CD4-positive, alpha-beta memory T cell (primary cell): Measurements from ENCODE around the gene KSR1. TPM values are rescaled to one million over a fixed set of nuclear protein-coding genes. Genes with fewer than 3 reads are reported as not detected.

Experiments used
- CTCF ChIA-PET: fragments of 350-600 bp; sonication (Branson Sonifier 250); formaldehyde crosslinking; loops from one replicate; lab custom pipeline; 2021; ENCODE audit warnings: inconsistent platforms; ENCODE audit not compliant: partially characterized antibody; lab: Charles Lee
- POLR2A ChIA-PET: fragments of 350-600 bp; sonication (Branson Sonifier 250); formaldehyde crosslinking; loops from one replicate; lab custom pipeline; 2021; ENCODE audit not compliant: partially characterized antibody; lab: Charles Lee
- DNase-seq, 5 donors: peaks; one replicate each; pipeline versions ENCODE4 v3.0.0 to v3.0.0-alpha.2; 2020 to 2022; ENCODE audit warnings: mixed read lengths in 1 of 5
- H3K27ac ChIP-seq: one replicate; pipeline ENCODE4 v1.7.0; 2013; ENCODE audit warnings: low read depth, low read length
- H3K27me3 ChIP-seq: 2 replicates; pipeline ENCODE4 v1.7.0; 2013; ENCODE audit warnings: mild to moderate bottlenecking, low read length, moderate library complexity; ENCODE audit not compliant: insufficient read depth
- H3K36me3 ChIP-seq: 2 replicates; pipeline ENCODE4 v1.7.0; 2013; ENCODE audit warnings: mild to moderate bottlenecking, low read length, moderate library complexity; ENCODE audit not compliant: insufficient read depth
- H3K4me1 ChIP-seq: 2 replicates; pipeline ENCODE4 v1.7.0; 2013; ENCODE audit warnings: mild to moderate bottlenecking, low read length, moderate library complexity; ENCODE audit not compliant: insufficient read depth
- H3K4me3 ChIP-seq, 2 donors: one replicate each; pipeline ENCODE4 v1.7.0; 2013; ENCODE audit warnings: low read length in 2 of 2, mild to moderate bottlenecking in 1 of 2
- H3K9me3 ChIP-seq, 2 donors: one replicate each; pipeline ENCODE4 v1.7.0; 2013; ENCODE audit warnings: low read length in 2 of 2, control low read depth in 1 of 2; ENCODE audit not compliant: control insufficient read depth in 1 of 2
- H3K27ac Mint-ChIP-seq, 7 donors: one replicate each; pipeline ENCODE4 v1.8.0; 2020 to 2021; ENCODE audit warnings: mixed read lengths in 7 of 7, mild to moderate bottlenecking in 6 of 7, inconsistent platforms in 3 of 7, moderate library complexity in 3 of 7
- H3K27me3 Mint-ChIP-seq, 2 donors: one replicate each; pipeline ENCODE4 v1.8.0; 2020 to 2021; ENCODE audit warnings: mixed read lengths in 2 of 2
- H3K36me3 Mint-ChIP-seq, 2 donors: one replicate each; pipeline ENCODE4 v1.8.0; 2020 to 2021; ENCODE audit warnings: mixed read lengths in 2 of 2, inconsistent platforms in 1 of 2, mild to moderate bottlenecking in 1 of 2
- H3K4me1 Mint-ChIP-seq, 4 donors: one replicate each; pipeline ENCODE4 v1.8.0; 2020 to 2021; ENCODE audit warnings: mixed read lengths in 4 of 4, mild to moderate bottlenecking in 1 of 4
- H3K4me3 Mint-ChIP-seq, 8 donors: one replicate each; pipeline ENCODE4 v1.8.0; 2020 to 2021; ENCODE audit warnings: mixed read lengths in 8 of 8, mild to moderate bottlenecking in 7 of 8, moderate library complexity in 6 of 8, inconsistent platforms in 3 of 8
- H3K9me3 Mint-ChIP-seq, 8 donors: one replicate each; pipeline ENCODE4 v1.8.0; 2020 to 2021; ENCODE audit warnings: mixed read lengths in 8 of 8, mild to moderate bottlenecking in 5 of 8, inconsistent platforms in 3 of 8, moderate library complexity in 1 of 8
- intact Hi-C: fragments of 100-400 bp; cut with micrococcal nuclease; formaldehyde crosslinking; loops from one replicate; pipeline ENCODE4 v1.15.1; 2023
- polyA plus RNA-seq, 2 donors: library from polyadenylated mRNA; unstranded; fragments of 300-500 nt; fragmentation: Illumina TruSeq; gene quantifications; one replicate each; pipeline ENCODE4 v1.2.3, GENCODE V29; 2021
- total RNA-seq, 2 experiments: library from RNA; stranded (reverse); gene quantifications; one replicate each; pipeline ENCODE4 v1.2.3, GENCODE V29; 2021

Gene KSR1
- total and polyA plus RNA-seq, 4 experiments from 2014 or later: 0.77 to 40.0 (median 18.7) TPM

- Histone ChIP-seq H3K36me3 (peaks cover 4% of the 10 kb centered on the region), H3K27ac (no peak overlapping the region), H3K27me3 (no peaks in the 10 kb centered on the region), H3K4me3 (no peak overlapping the region), H3K4me1 (peaks cover 3% of the 10 kb centered on the region), H3K9me3 (no peaks in the 10 kb centered on the region)
- Mint-ChIP-seq H3K4me1 (peaks cover 0 to 5% (median 3%) of the 10 kb centered on the region in 4 donors), H3K9me3 (no peaks in the 10 kb centered on the region), H3K4me3 (no peak overlapping the region), H3K27ac (peak overlapping the region in 1 of 7 donors; percentile 3), H3K36me3 (peaks cover 16 to 34% of the 10 kb centered on the region in 2 donors), H3K27me3 (no peaks in the 10 kb centered on the region)
- CTCF ChIA-PET: interaction anchor here (0.8 to 12.0 kb wide), 21 partner anchors 9 to 376 kb away, joined by 3 to 358 read pairs (median 4); partner anchors contain the start of genes KSR1 and LGALS9
- no peak for DNase-seq
- intact Hi-C loops: loop anchor here (1.0 kb wide), 2 partner anchors 27 to 47 kb away; partner anchors contain the start of gene LGALS9
- POLR2A ChIA-PET: interaction anchor here (1.1 to 1.7 kb wide), 2 partner anchors 28 to 310 kb away, joined by 3 to 5 read pairs; partner anchors contain the start of gene WSB1
Observed at GRCh38 chr17:27603880-27604794, 147.9 kb downstream of the KSR1 start.

DNA sequence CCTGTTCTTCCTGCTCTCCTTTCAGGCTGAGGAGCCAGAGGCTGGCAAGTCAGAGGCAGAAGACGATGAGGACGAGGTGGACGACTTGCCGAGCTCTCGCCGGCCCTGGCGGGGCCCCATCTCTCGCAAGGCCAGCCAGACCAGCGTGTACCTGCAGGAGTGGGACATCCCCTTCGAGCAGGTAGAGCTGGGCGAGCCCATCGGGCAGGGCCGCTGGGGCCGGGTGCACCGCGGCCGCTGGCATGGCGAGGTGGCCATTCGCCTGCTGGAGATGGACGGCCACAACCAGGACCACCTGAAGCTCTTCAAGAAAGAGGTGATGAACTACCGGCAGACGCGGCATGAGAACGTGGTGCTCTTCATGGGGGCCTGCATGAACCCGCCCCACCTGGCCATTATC is 149.2 kb downstream of the KSR1 start:
- no peak for DNase-seq
- H3K27ac Mint-ChIP-seq: no peak overlapping the region
- Histone ChIP-seq H3K9me3 (no peaks in the 10 kb centered on the region), H3K36me3 (peaks cover 4% of the 10 kb centered on the region), H3K4me1 (peaks cover 3% of the 10 kb centered on the region), H3K4me3 (no peak overlapping the region), H3K27me3 (no peaks in the 10 kb centered on the region), H3K27ac (no peak overlapping the region)
- H3K36me3 Mint-ChIP-seq: peaks cover 20 to 41% of the 10 kb centered on the region in 2 donors
- H3K9me3 Mint-ChIP-seq: no peaks in the 10 kb centered on the region
- peaks cover 0 to 5% (median 2%) of the 10 kb centered on the region in 4 donors for H3K4me1 Mint-ChIP-seq
- intact Hi-C loops: no loop called here
- ChIA-PET POLR2A (interaction anchor here (1.7 kb wide), 1 partner anchor 311 kb away, joined by 5 read pairs; the partner anchor contains the start of gene WSB1), CTCF (interaction anchor here (1.0 to 12.0 kb wide), 4 partner anchors 42 to 368 kb away, joined by 3 to 358 read pairs (median 170); no protein-coding TSS in a partner anchor)
- no peak overlapping the region for H3K4me3 Mint-ChIP-seq
- H3K27me3 Mint-ChIP-seq: no peaks in the 10 kb centered on the region

DNA sequence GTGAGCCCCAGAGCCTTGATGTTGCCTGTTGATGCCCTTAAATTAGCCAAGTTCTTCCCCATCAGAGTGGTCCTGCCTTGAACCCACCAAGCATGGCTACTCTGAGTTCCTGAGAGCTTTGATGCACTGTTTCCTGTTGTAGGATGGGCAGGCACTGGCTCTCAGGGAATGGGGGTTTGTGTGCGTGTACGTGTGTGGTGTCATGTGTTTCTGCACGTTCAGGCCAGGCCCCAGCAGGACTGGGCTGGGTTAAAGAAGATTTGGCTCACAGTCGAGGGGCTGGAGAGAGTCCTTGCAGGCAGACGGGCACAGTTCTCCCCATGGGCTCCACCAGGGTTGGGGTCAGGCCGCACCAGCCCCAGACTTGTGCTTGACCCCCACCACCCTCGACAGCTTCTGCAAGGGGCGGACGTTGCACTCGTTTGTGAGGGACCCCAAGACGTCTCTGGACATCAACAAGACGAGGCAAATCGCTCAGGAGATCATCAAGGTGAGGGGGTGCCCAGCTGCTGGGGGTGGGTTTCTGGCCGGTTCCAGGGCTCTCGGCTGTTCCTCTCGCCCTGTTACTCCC is 151.4 kb downstream of the KSR1 start:
- Mint-ChIP-seq H3K4me1 (peaks cover 0 to 6% (median 2%) of the 10 kb centered on the region in 4 donors), H3K36me3 (peaks cover 22 to 49% of the 10 kb centered on the region in 2 donors), H3K9me3 (no peaks in the 10 kb centered on the region), H3K27me3 (no peaks in the 10 kb centered on the region), H3K4me3 (no peak overlapping the region), H3K27ac (peak overlapping the region in 1 of 7 donors; percentile 11)
- CTCF ChIA-PET: interaction anchor here (1.1 to 12.0 kb wide), 4 partner anchors 8 to 371 kb away, joined by 3 to 358 read pairs (median 12); no protein-coding TSS in a partner anchor
- no peaks in the 10 kb centered on the region for H3K27me3 ChIP-seq
- no peak overlapping the region for H3K27ac ChIP-seq
- no peak for DNase-seq
- peaks cover 3% of the 10 kb centered on the region for H3K4me1 ChIP-seq
- H3K36me3 ChIP-seq: peaks cover 4% of the 10 kb centered on the region
- no peak overlapping the region for H3K4me3 ChIP-seq
- intact Hi-C loops: no loop called here
- POLR2A ChIA-PET: interaction anchor here (0.8 kb wide), 1 partner anchor 313 kb away, joined by 3 read pairs; no protein-coding TSS in a partner anchor
- H3K9me3 ChIP-seq: no peaks in the 10 kb centered on the region

- Histone ChIP-seq H3K4me3 (no peak overlapping the region), H3K4me1 (no peaks in the 10 kb centered on the region), H3K27me3 (no peaks in the 10 kb centered on the region), H3K9me3 (no peaks in the 10 kb centered on the region), H3K36me3 (peaks cover 4% of the 10 kb centered on the region), H3K27ac (no peak overlapping the region)
- ChIA-PET POLR2A (interaction anchor here (0.8 kb wide), 1 partner anchor 314 kb away, joined by 3 read pairs; no protein-coding TSS in a partner anchor), CTCF (interaction anchor here (0.5 to 12.0 kb wide), 5 partner anchors 9 to 372 kb away, joined by 3 to 358 read pairs (median 11); no protein-coding TSS in a partner anchor)
- peaks cover 24 to 56% of the 10 kb centered on the region in 2 donors for H3K36me3 Mint-ChIP-seq
- H3K27ac Mint-ChIP-seq: peak overlapping the region in 2 of 7 donors; percentile 12 to 43
- no peaks in the 10 kb centered on the region for H3K9me3 Mint-ChIP-seq
- peaks cover 0 to 6% (median 1%) of the 10 kb centered on the region in 4 donors for H3K4me1 Mint-ChIP-seq
- DNase-seq: no peak
- no peaks in the 10 kb centered on the region for H3K27me3 Mint-ChIP-seq
- no peak overlapping the region for H3K4me3 Mint-ChIP-seq
- intact Hi-C loops: no loop called here
Observed at GRCh38 chr17:27608328-27609230, 152.3 kb downstream of the KSR1 start.

DNA sequence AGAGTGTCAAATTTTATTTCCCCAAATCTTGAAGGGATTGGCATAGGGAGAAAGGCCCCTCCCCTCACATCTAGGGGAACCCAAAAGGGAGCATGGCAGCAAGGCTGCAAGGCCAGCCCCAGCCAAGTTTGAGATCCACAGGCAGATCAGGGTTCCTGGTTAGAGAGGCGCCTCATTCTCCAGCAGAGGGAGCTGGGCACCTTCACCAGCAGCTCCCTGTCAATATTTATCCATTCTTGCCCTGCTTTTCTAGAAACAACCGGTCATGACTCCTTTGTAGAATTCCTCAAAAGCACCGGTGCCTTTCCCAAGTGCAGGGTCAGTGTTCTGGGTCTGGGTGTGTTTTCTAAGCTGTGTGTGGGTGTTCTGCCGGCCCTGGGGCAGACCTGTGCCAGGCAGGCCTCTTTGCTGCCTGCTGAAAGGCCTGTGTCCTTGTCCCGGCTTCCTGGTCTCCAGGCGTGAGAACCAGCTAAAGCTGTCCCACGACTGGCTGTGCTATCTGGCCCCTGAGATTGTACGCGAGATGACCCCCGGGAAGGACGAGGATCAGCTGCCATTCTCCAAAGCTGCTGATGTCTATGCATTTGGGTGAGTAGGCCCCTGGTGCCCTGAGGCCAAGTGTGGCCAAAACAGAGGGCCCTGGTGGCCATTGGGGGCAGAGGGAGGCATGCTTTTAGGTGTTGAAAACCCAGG is 153.5 kb downstream of the KSR1 start:
- H3K27ac Mint-ChIP-seq: no peak overlapping the region
- CTCF ChIA-PET: interaction anchor here (1.0 to 12.0 kb wide), 5 partner anchors 8 to 256 kb away, joined by 3 to 358 read pairs (median 6); no protein-coding TSS in a partner anchor

GRCh38 chr17:27610304-27610677 is 154.0 kb downstream of the KSR1 start:
- Mint-ChIP-seq H3K27ac (no peak overlapping the region), H3K27me3 (no peaks in the 10 kb centered on the region), H3K36me3 (peaks cover 33 to 62% of the 10 kb centered on the region in 2 donors), H3K4me3 (no peak overlapping the region), H3K4me1 (peaks cover 0 to 10% (median 2%) of the 10 kb centered on the region in 4 donors), H3K9me3 (no peaks in the 10 kb centered on the region)
- DNase-seq: no peak
- POLR2A ChIA-PET: interaction anchor here (1.1 kb wide), 1 partner anchor 11 kb away, joined by 3 read pairs; no protein-coding TSS in a partner anchor
- no peaks in the 10 kb centered on the region for H3K27me3 ChIP-seq
- H3K4me1 ChIP-seq: no peaks in the 10 kb centered on the region
- CTCF ChIA-PET: interaction anchor here (1.3 to 12.0 kb wide), 4 partner anchors 8 to 43 kb away, joined by 5 to 358 read pairs (median 8); no protein-coding TSS in a partner anchor
- H3K9me3 ChIP-seq: no peaks in the 10 kb centered on the region
- no peak overlapping the region for H3K27ac ChIP-seq
- intact Hi-C loops: no loop called here
- peaks cover 4% of the 10 kb centered on the region for H3K36me3 ChIP-seq
- H3K4me3 ChIP-seq: no peak overlapping the region

More for the DNA sequence above, 153.5 kb downstream of the KSR1 start:
- Histone ChIP-seq H3K9me3 (no peaks in the 10 kb centered on the region), H3K36me3 (peaks cover 4% of the 10 kb centered on the region), H3K27ac (no peak overlapping the region), H3K4me3 (no peak overlapping the region), H3K27me3 (no peaks in the 10 kb centered on the region), H3K4me1 (no peaks in the 10 kb centered on the region)
- POLR2A ChIA-PET: interaction anchor here (1.1 kb wide), 1 partner anchor 10 kb away, joined by 3 read pairs; no protein-coding TSS in a partner anchor
- no peaks in the 10 kb centered on the region for H3K27me3 Mint-ChIP-seq
- H3K4me1 Mint-ChIP-seq: peaks cover 0 to 6% (median 1%) of the 10 kb centered on the region in 4 donors
- intact Hi-C loops: no loop called here
- DNase-seq: peak in 2 of 5 donors; percentile 7 to 16
- H3K9me3 Mint-ChIP-seq: no peaks in the 10 kb centered on the region
- H3K4me3 Mint-ChIP-seq: no peak overlapping the region
- H3K36me3 Mint-ChIP-seq: peaks cover 31 to 59% of the 10 kb centered on the region in 2 donors
